Loucy (cell line): ENCODE measurements around the gene OR9K2.

Experiments used
- H2AFZ ChIP-seq: fragments of 200-600 bp; sonication (generic); 2 replicates; pipeline ENCODE4 v1.6.0; 2016; ENCODE audit warnings: antibody characterized with exemption, mild to moderate bottlenecking, low read length, moderate library complexity
- H3F3A ChIP-seq: fragments of 200-600 bp; 2 replicates; pipeline ENCODE4 v1.6.0; 2016; ENCODE audit warnings: antibody characterized with exemption, low read depth, mild to moderate bottlenecking
- H3K27me3 ChIP-seq: fragments of 200-600 bp; sonication (generic); 2 replicates; pipeline ENCODE4 v1.6.1; 2014; ENCODE audit warnings: low read length, mild to moderate bottlenecking; ENCODE audit not compliant: insufficient read depth, poor library complexity, severe bottlenecking
- H3K36me3 ChIP-seq: fragments of 200-600 bp; sonication (generic); 2 replicates; pipeline ENCODE4 v1.6.1; 2016; ENCODE audit warnings: low read length; ENCODE audit not compliant: insufficient read depth
- H3K4me1 ChIP-seq: fragments of 200-600 bp; sonication (generic); 2 replicates; pipeline ENCODE4 v1.5.1; 2014; ENCODE audit warnings: low read length, mild to moderate bottlenecking; ENCODE audit not compliant: insufficient read depth, poor library complexity, severe bottlenecking
- H3K4me2 ChIP-seq: fragments of 200-600 bp; sonication (generic); 2 replicates; pipeline ENCODE4 v1.6.0; 2014; ENCODE audit warnings: antibody characterized with exemption, low read length, low read depth, mild to moderate bottlenecking; ENCODE audit not compliant: poor library complexity, severe bottlenecking
- H3K4me3 ChIP-seq: fragments of 200-600 bp; sonication (generic); 2 replicates; pipeline ENCODE4 v1.5.1; 2014; ENCODE audit warnings: low read length, mild to moderate bottlenecking, mixed read lengths; ENCODE audit not compliant: poor library complexity, severe bottlenecking
- H3K79me2 ChIP-seq: fragments of 200-600 bp; sonication (generic); 2 replicates; pipeline ENCODE4 v1.6.1; 2014; ENCODE audit warnings: low read length; ENCODE audit not compliant: insufficient read depth
- H3K9ac ChIP-seq: fragments of 200-600 bp; sonication (generic); 2 replicates; pipeline ENCODE4 v1.6.0; 2014; ENCODE audit warnings: mild to moderate bottlenecking, low read depth, low read length, moderate library complexity; ENCODE audit not compliant: poor library complexity, severe bottlenecking
- H3K9me2 ChIP-seq: fragments of 200-600 bp; sonication (generic); replicated peaks from 2 replicates; pipeline ENCODE4 v1.6.1; 2016; ENCODE audit warnings: low read depth, low read length, mixed read lengths
- H3K9me3 ChIP-seq: fragments of 200-600 bp; sonication (generic); 2 replicates; pipeline ENCODE4 v1.6.1; 2014; ENCODE audit warnings: mild to moderate bottlenecking, antibody characterized with exemption, low read length, low read depth; ENCODE audit not compliant: insufficient read depth
- H4K20me1 ChIP-seq: fragments of 200-600 bp; sonication (generic); 2 replicates; pipeline ENCODE4 v1.6.0; 2014; ENCODE audit warnings: antibody characterized with exemption, low read length, mild to moderate bottlenecking; ENCODE audit not compliant: insufficient read depth, poor library complexity, severe bottlenecking
- EZH2phosphoT487 ChIP-seq: fragments of 200-600 bp; IDR thresholded peaks from 2 replicates; pipeline ENCODE4 v1.6.1; 2018; ENCODE audit warnings: antibody characterized with exemption, mild to moderate bottlenecking, moderate library complexity, borderline replicate concordance
- TF ChIP-seq, protein P1 (sequence below): fragments of 200-600 bp; sonication (generic); conservative IDR thresholded peaks from 2 replicates; pipeline ENCODE4 v1.5.1; 2014; ENCODE audit warnings: mild to moderate bottlenecking, antibody characterized with exemption, low read length

Gene OR9K2

DNA sequence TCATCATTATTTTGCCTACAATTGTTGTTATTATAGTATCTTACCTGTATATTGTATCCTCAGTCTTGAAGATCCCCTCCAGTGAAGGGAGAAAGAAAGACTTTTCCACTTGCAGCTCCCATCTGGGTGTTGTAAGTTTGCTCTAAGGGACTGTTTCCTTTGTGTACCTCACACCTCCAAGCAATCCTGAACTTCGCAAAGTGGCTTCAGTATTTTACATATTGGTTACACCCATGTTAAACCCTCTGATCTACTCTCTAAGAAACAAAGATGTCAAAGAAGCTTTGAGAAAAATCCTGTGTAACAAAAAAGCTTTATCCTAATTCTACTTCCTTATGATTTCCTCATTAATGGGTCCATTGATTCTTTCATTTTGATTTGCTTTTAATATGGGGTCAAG is 10.1 kb upstream of the OR9K2 start:
- Histone ChIP-seq H3K36me3 (no peaks in the 10 kb centered on the region), H3K9ac (no peak overlapping the region), H3K27me3 (no peaks in the 10 kb centered on the region), H4K20me1 (no peaks in the 10 kb centered on the region), H3F3A (no peaks in the 10 kb centered on the region), H3K79me2 (no peaks in the 10 kb centered on the region), H2AFZ (no peak overlapping the region), H3K9me2 (no peaks in the 10 kb centered on the region), H3K4me2 (no peak overlapping the region), H3K9me3 (no peaks in the 10 kb centered on the region), H3K4me1 (no peaks in the 10 kb centered on the region), H3K4me3 (no peak overlapping the region)
- TF ChIP-seq, protein P1, sequence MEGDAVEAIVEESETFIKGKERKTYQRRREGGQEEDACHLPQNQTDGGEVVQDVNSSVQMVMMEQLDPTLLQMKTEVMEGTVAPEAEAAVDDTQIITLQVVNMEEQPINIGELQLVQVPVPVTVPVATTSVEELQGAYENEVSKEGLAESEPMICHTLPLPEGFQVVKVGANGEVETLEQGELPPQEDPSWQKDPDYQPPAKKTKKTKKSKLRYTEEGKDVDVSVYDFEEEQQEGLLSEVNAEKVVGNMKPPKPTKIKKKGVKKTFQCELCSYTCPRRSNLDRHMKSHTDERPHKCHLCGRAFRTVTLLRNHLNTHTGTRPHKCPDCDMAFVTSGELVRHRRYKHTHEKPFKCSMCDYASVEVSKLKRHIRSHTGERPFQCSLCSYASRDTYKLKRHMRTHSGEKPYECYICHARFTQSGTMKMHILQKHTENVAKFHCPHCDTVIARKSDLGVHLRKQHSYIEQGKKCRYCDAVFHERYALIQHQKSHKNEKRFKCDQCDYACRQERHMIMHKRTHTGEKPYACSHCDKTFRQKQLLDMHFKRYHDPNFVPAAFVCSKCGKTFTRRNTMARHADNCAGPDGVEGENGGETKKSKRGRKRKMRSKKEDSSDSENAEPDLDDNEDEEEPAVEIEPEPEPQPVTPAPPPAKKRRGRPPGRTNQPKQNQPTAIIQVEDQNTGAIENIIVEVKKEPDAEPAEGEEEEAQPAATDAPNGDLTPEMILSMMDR: no peak
- TF ChIP-seq EZH2phosphoT487: no peak

DNA sequence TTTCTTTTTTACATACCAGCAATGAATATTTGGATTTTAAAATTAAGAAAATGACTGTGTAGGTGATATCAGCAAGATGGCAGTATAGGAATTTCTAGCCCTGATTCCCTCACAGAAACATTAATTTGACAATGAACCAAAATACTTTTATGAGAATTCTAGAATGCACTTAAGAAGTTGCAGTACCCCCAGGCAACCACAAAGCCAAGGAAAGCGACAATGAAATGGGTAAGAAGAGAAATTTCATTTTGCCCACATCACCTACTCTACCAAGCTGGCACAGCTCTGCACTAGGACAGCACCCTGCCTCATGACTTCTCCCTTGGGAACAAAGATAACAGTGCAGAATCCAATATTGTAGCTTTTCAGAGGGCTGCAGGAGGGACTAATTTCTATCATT is 6.6 kb downstream of the OR9K2 start:
- Histone ChIP-seq H3K36me3 (no peaks in the 10 kb centered on the region), H3F3A (no peaks in the 10 kb centered on the region), H3K27me3 (no peaks in the 10 kb centered on the region), H2AFZ (no peak overlapping the region), H3K4me1 (no peaks in the 10 kb centered on the region), H4K20me1 (no peaks in the 10 kb centered on the region), H3K9ac (no peak overlapping the region), H3K4me2 (no peak overlapping the region), H3K79me2 (no peaks in the 10 kb centered on the region), H3K9me3 (no peaks in the 10 kb centered on the region), H3K9me2 (no peaks in the 10 kb centered on the region), H3K4me3 (no peak overlapping the region)
- TF ChIP-seq EZH2phosphoT487: no peak
- TF ChIP-seq, protein P1: peak; percentile 33

DNA sequence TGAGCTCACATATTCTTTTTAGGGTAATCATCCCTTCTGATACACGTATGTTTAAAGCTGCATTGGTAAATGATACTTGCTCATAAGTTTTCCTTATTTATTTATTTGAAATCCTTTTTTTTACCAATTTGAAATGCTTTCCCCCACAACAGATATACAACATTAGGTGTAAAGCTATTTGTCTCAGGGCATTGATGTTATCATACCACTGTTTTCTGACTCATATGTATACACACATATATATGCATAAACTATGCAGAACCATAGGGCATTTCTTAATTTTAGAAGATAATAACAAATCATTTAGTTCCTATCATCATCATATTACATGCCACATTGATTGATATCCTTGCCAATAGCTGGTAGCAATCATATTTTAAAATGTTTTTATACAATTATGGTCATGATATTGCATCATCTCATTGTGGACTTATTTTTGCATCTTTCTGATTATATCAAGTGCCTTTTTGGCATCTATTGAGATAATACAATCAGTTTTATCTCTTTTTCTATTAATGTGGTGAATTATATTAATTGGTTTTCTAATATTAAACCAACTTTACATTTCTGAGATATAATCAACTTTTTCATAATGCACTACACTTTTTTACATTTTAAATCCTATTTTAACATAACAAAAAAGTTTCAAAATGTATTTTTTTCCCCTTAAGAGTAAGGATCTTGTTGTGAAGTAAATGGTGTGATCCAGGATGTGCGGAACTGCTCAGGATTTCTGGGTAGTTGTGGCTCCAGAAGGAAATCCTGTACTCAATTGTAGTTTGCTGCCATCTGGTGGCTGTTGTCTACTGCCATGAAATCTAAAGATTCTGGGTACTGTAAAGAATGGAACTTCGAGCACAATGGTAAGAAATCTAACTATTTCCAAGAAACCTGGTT is 16.7 kb downstream of the OR9K2 start:
- Histone ChIP-seq H2AFZ (peak overlapping the region; percentile 54), H3K4me2 (no peak overlapping the region)
- TF ChIP-seq, protein P1: peak; percentile 88
- TF ChIP-seq EZH2phosphoT487: no peak

More for the DNA sequence above, 16.7 kb downstream of the OR9K2 start:
- H3K36me3 ChIP-seq: no peaks in the 10 kb centered on the region
- H3K27me3 ChIP-seq: no peaks in the 10 kb centered on the region
- H3K9me3 ChIP-seq: no peaks in the 10 kb centered on the region
- H3K9me2 ChIP-seq: no peaks in the 10 kb centered on the region
- H3K4me1 ChIP-seq: no peaks in the 10 kb centered on the region
- no peaks in the 10 kb centered on the region for H4K20me1 ChIP-seq
- no peaks in the 10 kb centered on the region for H3K79me2 ChIP-seq
- H3K9ac ChIP-seq: no peak overlapping the region
- no peak overlapping the region for H3K4me3 ChIP-seq
- H3F3A ChIP-seq: no peaks in the 10 kb centered on the region
